WTC11 (cell line): ENCODE measurements around the gene CXCL11. TPM values are rescaled to one million over a fixed set of nuclear protein-coding genes. Genes with fewer than 3 reads are reported as not detected.

Experiments used
- ATAC-seq: fragments of 200-7000 bp; cut with Tn5 transposase; 2 replicates; pipeline ENCODE4 v1.10.0; 2021; ENCODE audit warnings: mild to moderate bottlenecking, moderate library complexity
- CTCF ChIA-PET: fragments of 300-600 bp; sonication (Branson Sonifier 250); formaldehyde crosslinking; loops from one replicate; lab custom pipeline; 2021; ENCODE audit warnings: antibody characterized with exemption; lab: Charles Lee
- POLR2A ChIA-PET: fragments of 350-600 bp; sonication (Branson Sonifier 250); formaldehyde crosslinking; loops from one replicate; lab custom pipeline; 2021; ENCODE audit warnings: antibody characterized with exemption; lab: Charles Lee
- DNase-seq: peaks from one replicate; pipeline ENCODE4 v3.0.0; 2021; ENCODE audit warnings: low spot score
- H3K27ac Mint-ChIP-seq: 2 replicates; pipeline ENCODE4 v1.8.0; 2021; ENCODE audit warnings: mixed read lengths
- H3K27me3 Mint-ChIP-seq: 2 replicates; pipeline ENCODE4 v1.8.0; 2021; ENCODE audit warnings: low read depth, mild to moderate bottlenecking, moderate library complexity, mixed read lengths
- H3K36me3 Mint-ChIP-seq: 2 replicates; pipeline ENCODE4 v1.8.0; 2021; ENCODE audit warnings: mixed read lengths
- H3K4me1 Mint-ChIP-seq: 2 replicates; pipeline ENCODE4 v1.8.0; 2022; ENCODE audit warnings: mixed read lengths
- H3K4me3 Mint-ChIP-seq: 2 replicates; pipeline ENCODE4 v1.8.0; 2021; ENCODE audit warnings: mild to moderate bottlenecking, moderate library complexity, mixed read lengths
- H3K9me3 Mint-ChIP-seq: 2 replicates; pipeline ENCODE4 v1.8.0; 2021; ENCODE audit warnings: mixed read lengths
- ATF1 ChIP-seq: sonication (generic); formaldehyde crosslinking; IDR thresholded peaks from 2 replicates; pipeline ENCODE4 v1.8.1; 2023; ENCODE audit warnings: mild to moderate bottlenecking, moderate library complexity, missing genetic modification reagents
- ESRRA ChIP-seq: sonication (generic); formaldehyde crosslinking; IDR thresholded peaks from 2 replicates; pipeline ENCODE4 v1.8.1; 2022; ENCODE audit warnings: mild to moderate bottlenecking, missing genetic modification reagents, borderline replicate concordance
- FOXJ3 ChIP-seq: sonication (generic); formaldehyde crosslinking; IDR thresholded peaks from 2 replicates; pipeline ENCODE4 v1.9.0; 2021; ENCODE audit warnings: missing genetic modification reagents, mild to moderate bottlenecking, borderline replicate concordance
- GABPB1 ChIP-seq: sonication (generic); formaldehyde crosslinking; IDR thresholded peaks from 2 replicates; pipeline ENCODE4 v1.8.1; 2023; ENCODE audit warnings: mild to moderate bottlenecking, missing genetic modification reagents
- HMGA2 ChIP-seq: fragments of 250-450 bp; sonication (Bioruptor Pico); IDR thresholded peaks from 2 replicates; pipeline ENCODE4 v1.4.0; 2021; ENCODE audit warnings: mild to moderate bottlenecking, moderate library complexity
- IRF2 ChIP-seq: sonication (generic); formaldehyde crosslinking; IDR thresholded peaks from 2 replicates; pipeline ENCODE4 v1.8.0; 2022; ENCODE audit warnings: low read depth, missing genetic modification reagents, borderline replicate concordance
- JUN ChIP-seq: sonication (generic); formaldehyde crosslinking; IDR thresholded peaks from 2 replicates; pipeline ENCODE4 v1.8.0; 2023; ENCODE audit warnings: mild to moderate bottlenecking, missing genetic modification reagents
- KAT7 ChIP-seq: sonication (generic); formaldehyde crosslinking; IDR thresholded peaks from 2 replicates; pipeline ENCODE4 v1.8.1; 2023; ENCODE audit warnings: missing genetic modification reagents, mild to moderate bottlenecking, borderline replicate concordance
- MYBL2 ChIP-seq: sonication (generic); formaldehyde crosslinking; IDR thresholded peaks from 2 replicates; pipeline ENCODE4 v1.8.1; 2023; ENCODE audit warnings: mild to moderate bottlenecking, moderate library complexity, missing genetic modification reagents
- OVOL2 ChIP-seq: fragments of 250-450 bp; sonication (Bioruptor Pico); IDR thresholded peaks from 2 replicates; pipeline ENCODE4 v1.9.0; 2021; ENCODE audit warnings: mild to moderate bottlenecking, borderline replicate concordance
- PRRX2 ChIP-seq: fragments of 250-450 bp; sonication (Bioruptor Pico); IDR thresholded peaks from 2 replicates; pipeline ENCODE4 v1.8.0; 2021; ENCODE audit warnings: mild to moderate bottlenecking
- SMAD3 ChIP-seq: sonication (generic); formaldehyde crosslinking; IDR thresholded peaks from 2 replicates; pipeline ENCODE4 v1.8.0; 2022; ENCODE audit warnings: missing genetic modification reagents, mild to moderate bottlenecking, borderline replicate concordance
- SOX15 ChIP-seq: fragments of 250-450 bp; sonication (Bioruptor Pico); IDR thresholded peaks from 2 replicates; pipeline ENCODE4 v1.9.0; 2021; ENCODE audit warnings: mild to moderate bottlenecking
- ZNF396 ChIP-seq: fragments of 250-450 bp; sonication (Bioruptor Pico); IDR thresholded peaks from 2 replicates; pipeline ENCODE4 v1.8.0; 2021; ENCODE audit warnings: mild to moderate bottlenecking, moderate library complexity, borderline replicate concordance
- ZNF416 ChIP-seq: fragments of 250-450 bp; sonication (Bioruptor Pico); IDR thresholded peaks from 2 replicates; pipeline ENCODE4 v1.9.0; 2021; ENCODE audit warnings: mild to moderate bottlenecking, inconsistent platforms
- total RNA-seq: library from RNA; stranded (reverse); gene quantifications from 3 replicates; pipeline ENCODE4 v1.2.3, GENCODE V29; 2021
- TF ChIP-seq, protein P1 (sequence below): fragments of 250-450 bp; sonication (Bioruptor Pico); conservative IDR thresholded peaks from 2 replicates; pipeline ENCODE4 v1.9.0; 2021; ENCODE audit warnings: mild to moderate bottlenecking
- TF ChIP-seq, protein P2 (sequence below): sonication (generic); formaldehyde crosslinking; IDR thresholded peaks from 2 replicates; pipeline ENCODE4 v1.8.1; 2022; ENCODE audit warnings: mild to moderate bottlenecking, missing genetic modification reagents, moderate library complexity, borderline replicate concordance
- TF ChIP-seq, protein P3 (sequence below): sonication (generic); formaldehyde crosslinking; IDR thresholded peaks from 2 replicates; pipeline ENCODE4 v1.8.0; 2022; ENCODE audit warnings: missing genetic modification reagents
- TF ChIP-seq, protein P4 (sequence below): fragments of 250-450 bp; sonication (Bioruptor Pico); IDR thresholded peaks from 2 replicates; pipeline ENCODE4 v1.9.0; 2021; ENCODE audit warnings: mild to moderate bottlenecking
- TF ChIP-seq, protein P5 (sequence below): fragments of 250-450 bp; sonication (Bioruptor Pico); IDR thresholded peaks from 2 replicates; pipeline ENCODE4 v1.9.0; 2021; ENCODE audit warnings: mild to moderate bottlenecking, borderline replicate concordance

The CXCL11 gene
- total RNA-seq, 1 experiment from 2014 or later = 0.20 TPM

DNA sequence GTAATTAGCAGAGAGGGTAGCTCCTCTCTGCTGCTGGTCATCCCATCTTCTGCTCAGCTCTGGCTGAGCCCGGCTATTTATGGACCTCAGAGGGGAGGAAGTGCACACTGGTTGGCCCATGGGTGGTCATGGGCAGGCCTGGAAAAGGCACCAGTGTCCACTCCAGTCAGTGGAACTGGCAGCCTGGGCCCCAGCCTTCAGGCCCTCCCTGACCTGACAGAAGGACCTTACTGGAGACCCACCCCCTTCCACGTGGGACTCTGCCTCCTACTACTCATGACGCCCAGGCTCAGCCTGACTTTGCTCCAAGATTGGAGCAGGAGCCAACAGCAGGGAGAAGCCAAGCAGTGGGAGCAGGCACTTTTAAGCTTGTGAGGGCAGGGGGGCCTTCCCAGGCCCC is 30.7 kb upstream of the CXCL11 start:
- ChIA-PET CTCF (interaction anchor here (0.6 to 1.7 kb wide), 3 partner anchors 20 to 71 kb away, joined by 3 to 15 read pairs (median 3); no protein-coding TSS in a partner anchor), POLR2A (no interaction called here)
- Mint-ChIP-seq H3K27ac (no peak overlapping the region), H3K9me3 (no peaks in the 10 kb centered on the region), H3K4me3 (no peak overlapping the region), H3K36me3 (no peaks in the 10 kb centered on the region), H3K4me1 (no peaks in the 10 kb centered on the region; the same call in 1 of the 2 replicates), H3K27me3 (no peaks in the 10 kb centered on the region)
- no peak for ATAC-seq
- TF ChIP-seq ATF1 (no peak), PRRX2 (CRISPR knock-in tag) (no peak), SOX15 (CRISPR knock-in tag) (no peak), ZNF396 (CRISPR knock-in tag) (no peak), KAT7 (CRISPR knock-in tag) (no peak), OVOL2 (CRISPR knock-in tag) (no peak), SMAD3 (CRISPR knock-in tag) (no peak), JUN (CRISPR knock-in tag) (no peak), GABPB1 (CRISPR knock-in tag) (no peak), FOXJ3 (CRISPR knock-in tag) (no peak), ESRRA (CRISPR knock-in tag) (no peak), MYBL2 (no peak), IRF2 (no peak), HMGA2 (no peak), ZNF416 (CRISPR knock-in tag) (no peak)
- TF ChIP-seq, protein P1, sequence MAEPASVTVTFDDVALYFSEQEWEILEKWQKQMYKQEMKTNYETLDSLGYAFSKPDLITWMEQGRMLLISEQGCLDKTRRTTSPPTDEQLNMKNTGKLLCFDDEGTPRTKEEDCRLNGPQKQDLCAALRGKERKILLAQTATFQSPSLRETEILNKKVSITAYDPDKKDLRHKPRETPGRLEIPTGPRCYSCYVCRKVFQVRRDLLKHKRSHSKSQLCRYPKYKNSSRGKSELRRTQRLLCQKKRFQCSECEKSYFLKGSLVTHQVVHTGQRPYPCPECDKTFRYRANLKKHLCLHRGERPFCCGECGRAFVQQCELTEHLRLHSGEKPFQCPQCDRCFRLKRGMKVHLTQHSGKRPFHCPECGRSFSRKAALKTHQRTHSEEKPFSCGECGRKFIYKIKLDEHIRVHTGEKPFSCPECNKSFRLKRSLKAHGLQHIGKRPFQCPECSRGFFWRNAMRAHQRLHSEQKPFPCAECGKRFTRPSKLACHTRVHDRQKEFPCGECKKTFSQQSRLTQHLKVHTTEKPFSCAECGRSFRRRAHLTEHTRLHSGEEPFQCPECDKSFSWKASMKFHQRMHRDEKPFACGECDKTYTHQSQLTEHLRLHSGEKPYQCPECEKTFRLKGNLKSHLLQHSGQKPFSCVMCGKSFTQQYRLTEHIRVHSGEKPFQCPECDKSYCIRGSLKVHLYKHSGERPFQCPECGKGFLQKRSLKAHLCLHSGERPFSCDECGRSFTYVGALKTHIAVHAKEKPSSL = no peak
- TF ChIP-seq, protein P2, sequence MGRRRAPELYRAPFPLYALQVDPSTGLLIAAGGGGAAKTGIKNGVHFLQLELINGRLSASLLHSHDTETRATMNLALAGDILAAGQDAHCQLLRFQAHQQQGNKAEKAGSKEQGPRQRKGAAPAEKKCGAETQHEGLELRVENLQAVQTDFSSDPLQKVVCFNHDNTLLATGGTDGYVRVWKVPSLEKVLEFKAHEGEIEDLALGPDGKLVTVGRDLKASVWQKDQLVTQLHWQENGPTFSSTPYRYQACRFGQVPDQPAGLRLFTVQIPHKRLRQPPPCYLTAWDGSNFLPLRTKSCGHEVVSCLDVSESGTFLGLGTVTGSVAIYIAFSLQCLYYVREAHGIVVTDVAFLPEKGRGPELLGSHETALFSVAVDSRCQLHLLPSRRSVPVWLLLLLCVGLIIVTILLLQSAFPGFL (CRISPR knock-in tag) = no peak
- TF ChIP-seq, protein P3, sequence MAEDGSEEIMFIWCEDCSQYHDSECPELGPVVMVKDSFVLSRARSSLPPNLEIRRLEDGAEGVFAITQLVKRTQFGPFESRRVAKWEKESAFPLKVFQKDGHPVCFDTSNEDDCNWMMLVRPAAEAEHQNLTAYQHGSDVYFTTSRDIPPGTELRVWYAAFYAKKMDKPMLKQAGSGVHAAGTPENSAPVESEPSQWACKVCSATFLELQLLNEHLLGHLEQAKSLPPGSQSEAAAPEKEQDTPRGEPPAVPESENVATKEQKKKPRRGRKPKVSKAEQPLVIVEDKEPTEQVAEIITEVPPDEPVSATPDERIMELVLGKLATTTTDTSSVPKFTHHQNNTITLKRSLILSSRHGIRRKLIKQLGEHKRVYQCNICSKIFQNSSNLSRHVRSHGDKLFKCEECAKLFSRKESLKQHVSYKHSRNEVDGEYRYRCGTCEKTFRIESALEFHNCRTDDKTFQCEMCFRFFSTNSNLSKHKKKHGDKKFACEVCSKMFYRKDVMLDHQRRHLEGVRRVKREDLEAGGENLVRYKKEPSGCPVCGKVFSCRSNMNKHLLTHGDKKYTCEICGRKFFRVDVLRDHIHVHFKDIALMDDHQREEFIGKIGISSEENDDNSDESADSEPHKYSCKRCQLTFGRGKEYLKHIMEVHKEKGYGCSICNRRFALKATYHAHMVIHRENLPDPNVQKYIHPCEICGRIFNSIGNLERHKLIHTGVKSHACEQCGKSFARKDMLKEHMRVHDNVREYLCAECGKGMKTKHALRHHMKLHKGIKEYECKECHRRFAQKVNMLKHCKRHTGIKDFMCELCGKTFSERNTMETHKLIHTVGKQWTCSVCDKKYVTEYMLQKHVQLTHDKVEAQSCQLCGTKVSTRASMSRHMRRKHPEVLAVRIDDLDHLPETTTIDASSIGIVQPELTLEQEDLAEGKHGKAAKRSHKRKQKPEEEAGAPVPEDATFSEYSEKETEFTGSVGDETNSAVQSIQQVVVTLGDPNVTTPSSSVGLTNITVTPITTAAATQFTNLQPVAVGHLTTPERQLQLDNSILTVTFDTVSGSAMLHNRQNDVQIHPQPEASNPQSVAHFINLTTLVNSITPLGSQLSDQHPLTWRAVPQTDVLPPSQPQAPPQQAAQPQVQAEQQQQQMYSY (CRISPR knock-in tag) = no peak
- TF ChIP-seq, protein P4, sequence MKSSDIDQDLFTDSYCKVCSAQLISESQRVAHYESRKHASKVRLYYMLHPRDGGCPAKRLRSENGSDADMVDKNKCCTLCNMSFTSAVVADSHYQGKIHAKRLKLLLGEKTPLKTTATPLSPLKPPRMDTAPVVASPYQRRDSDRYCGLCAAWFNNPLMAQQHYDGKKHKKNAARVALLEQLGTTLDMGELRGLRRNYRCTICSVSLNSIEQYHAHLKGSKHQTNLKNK (CRISPR knock-in tag) = no peak
- TF ChIP-seq, protein P5, sequence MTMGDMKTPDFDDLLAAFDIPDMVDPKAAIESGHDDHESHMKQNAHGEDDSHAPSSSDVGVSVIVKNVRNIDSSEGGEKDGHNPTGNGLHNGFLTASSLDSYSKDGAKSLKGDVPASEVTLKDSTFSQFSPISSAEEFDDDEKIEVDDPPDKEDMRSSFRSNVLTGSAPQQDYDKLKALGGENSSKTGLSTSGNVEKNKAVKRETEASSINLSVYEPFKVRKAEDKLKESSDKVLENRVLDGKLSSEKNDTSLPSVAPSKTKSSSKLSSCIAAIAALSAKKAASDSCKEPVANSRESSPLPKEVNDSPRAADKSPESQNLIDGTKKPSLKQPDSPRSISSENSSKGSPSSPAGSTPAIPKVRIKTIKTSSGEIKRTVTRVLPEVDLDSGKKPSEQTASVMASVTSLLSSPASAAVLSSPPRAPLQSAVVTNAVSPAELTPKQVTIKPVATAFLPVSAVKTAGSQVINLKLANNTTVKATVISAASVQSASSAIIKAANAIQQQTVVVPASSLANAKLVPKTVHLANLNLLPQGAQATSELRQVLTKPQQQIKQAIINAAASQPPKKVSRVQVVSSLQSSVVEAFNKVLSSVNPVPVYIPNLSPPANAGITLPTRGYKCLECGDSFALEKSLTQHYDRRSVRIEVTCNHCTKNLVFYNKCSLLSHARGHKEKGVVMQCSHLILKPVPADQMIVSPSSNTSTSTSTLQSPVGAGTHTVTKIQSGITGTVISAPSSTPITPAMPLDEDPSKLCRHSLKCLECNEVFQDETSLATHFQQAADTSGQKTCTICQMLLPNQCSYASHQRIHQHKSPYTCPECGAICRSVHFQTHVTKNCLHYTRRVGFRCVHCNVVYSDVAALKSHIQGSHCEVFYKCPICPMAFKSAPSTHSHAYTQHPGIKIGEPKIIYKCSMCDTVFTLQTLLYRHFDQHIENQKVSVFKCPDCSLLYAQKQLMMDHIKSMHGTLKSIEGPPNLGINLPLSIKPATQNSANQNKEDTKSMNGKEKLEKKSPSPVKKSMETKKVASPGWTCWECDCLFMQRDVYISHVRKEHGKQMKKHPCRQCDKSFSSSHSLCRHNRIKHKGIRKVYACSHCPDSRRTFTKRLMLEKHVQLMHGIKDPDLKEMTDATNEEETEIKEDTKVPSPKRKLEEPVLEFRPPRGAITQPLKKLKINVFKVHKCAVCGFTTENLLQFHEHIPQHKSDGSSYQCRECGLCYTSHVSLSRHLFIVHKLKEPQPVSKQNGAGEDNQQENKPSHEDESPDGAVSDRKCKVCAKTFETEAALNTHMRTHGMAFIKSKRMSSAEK = no peak
- no peak for DNase-seq
